Limb (tissue), 2 donors: ENCODE results near the gene SPARC.

ENCODE experiments used
- DNase-seq, 2 donors: peaks; one replicate each; pipeline ENCODE4 v3.0.0-alpha.2; 2016; ENCODE audit errors: extremely low spot score in 2 of 2

Gene SPARC

GRCh38 chr5:151679421-151680155, 7.1 kb downstream of the SPARC start:
- DNase-seq: no peak

GRCh38 chr5:151678713-151679112, 8.0 kb downstream of the SPARC start:
- DNase-seq: no peak

GRCh38 chr5:151677776-151678545, 8.8 kb downstream of the SPARC start:
- no peak for DNase-seq

GRCh38 chr5:151676719-151677118, 10.0 kb downstream of the SPARC start:
- DNase-seq: no peak

- DNase-seq: no peak
These were observed 10.4 kb downstream of the SPARC start for GRCh38 chr5:151676314-151676712.

GRCh38 chr5:151675611-151676313, 11.0 kb downstream of the SPARC start:
- DNase-seq: no peak

GRCh38 chr5:151674626-151675610, 11.8 kb downstream of the SPARC start:
- no peak for DNase-seq

GRCh38 chr5:151673421-151673820, 13.3 kb downstream of the SPARC start:
- DNase-seq: no peak

- DNase-seq: no peak
These were observed 14.2 kb downstream of the SPARC start for GRCh38 chr5:151672516-151672915.

GRCh38 chr5:151671950-151672349, 14.8 kb downstream of the SPARC start:
- no peak for DNase-seq

GRCh38 chr5:151670953-151671636, 15.6 kb downstream of the SPARC start:
- no peak for DNase-seq

GRCh38 chr5:151670083-151670686, 16.5 kb downstream of the SPARC start:
- DNase-seq: no peak

- DNase-seq: no peak
These were observed 19.6 kb downstream of the SPARC start for GRCh38 chr5:151667083-151667482.

GRCh38 chr5:151665613-151666012, 21.1 kb downstream of the SPARC start:
- no peak for DNase-seq

- no peak for DNase-seq
These were observed 21.8 kb downstream of the SPARC start for GRCh38 chr5:151664694-151665585.

- no peak for DNase-seq
These were observed 23.0 kb downstream of the SPARC start for GRCh38 chr5:151663617-151664293.

GRCh38 chr5:151662805-151663204, 23.9 kb downstream of the SPARC start:
- no peak for DNase-seq

- no peak for DNase-seq
These were observed 24.6 kb downstream of the SPARC start for GRCh38 chr5:151661968-151662732.
